GM19372 (cell line): ENCODE data around the gene C3orf33.

Source experiments
- ATAC-seq: cut with Tn5 transposase; IDR thresholded peaks from one replicate; pipeline ENCODE4 v1.9.1; 2021; ENCODE audit warnings: mild to moderate bottlenecking, low read depth, moderate library complexity; ENCODE audit not compliant: unreplicated experiment

C3orf33 gene

GRCh38 chr3:155790272-155790925 lies 15.7 kb downstream of the C3orf33 start:
- ATAC-seq = no peak

GRCh38 chr3:155785662-155786295 lies 20.3 kb downstream of the C3orf33 start:
- no peak for ATAC-seq

GRCh38 chr3:155782390-155782953 lies 23.6 kb downstream of the C3orf33 start:
- ATAC-seq = no peak

- ATAC-seq = no peak
Observed at GRCh38 chr3:155780291-155780690, 25.8 kb downstream of the C3orf33 start.

- ATAC-seq = no peak
Observed at GRCh38 chr3:155778462-155778861, 27.6 kb downstream of the C3orf33 start.

GRCh38 chr3:155772801-155773200 lies 33.3 kb downstream of the C3orf33 start:
- ATAC-seq = no peak

GRCh38 chr3:155771126-155771525 lies 35.0 kb downstream of the C3orf33 start:
- no peak for ATAC-seq

- ATAC-seq = no peak
Observed at GRCh38 chr3:155766206-155766605, 39.9 kb downstream of the C3orf33 start.

GRCh38 chr3:155763870-155764463 lies 42.1 kb downstream of the C3orf33 start:
- ATAC-seq = no peak

GRCh38 chr3:155760653-155761052 lies 45.4 kb downstream of the C3orf33 start:
- ATAC-seq = no peak

GRCh38 chr3:155757577-155757976 lies 48.5 kb downstream of the C3orf33 start:
- no peak for ATAC-seq

- ATAC-seq = no peak
Observed at GRCh38 chr3:155753038-155753639, 52.9 kb downstream of the C3orf33 start.

GRCh38 chr3:155748611-155749365 lies 57.3 kb downstream of the C3orf33 start:
- ATAC-seq = no peak

GRCh38 chr3:155747946-155748290 lies 58.2 kb downstream of the C3orf33 start:
- ATAC-seq = no peak

GRCh38 chr3:155747286-155747945 lies 58.7 kb downstream of the C3orf33 start:
- ATAC-seq = no peak

GRCh38 chr3:155746703-155747102 lies 59.4 kb downstream of the C3orf33 start:
- ATAC-seq = no peak

GRCh38 chr3:155745795-155746550 lies 60.1 kb downstream of the C3orf33 start:
- no peak for ATAC-seq

- ATAC-seq = peak; percentile 46
Observed at GRCh38 chr3:155744626-155745324, 61.3 kb downstream of the C3orf33 start, which contains the start of gene PLCH1. TSS of gene PLCH1 (minus strand) at chr3:155745071. CDS start at chr3:155704224, 40,847 bp downstream.
